KMS-11 (cell line): ENCODE measurements around the gene RHBDD2.
"Not testable (repeated sequence)": the region's sequence is repeated elsewhere in the genome, so short reads cannot be mapped to it uniquely, and the experiment has no call there.

Experiments used
- H2AFZ ChIP-seq: fragments of 200-600 bp; sonication (generic); 2 replicates; pipeline ENCODE4 v1.6.1; 2016; ENCODE audit warnings: antibody characterized with exemption, mixed run types, low read depth
- H3K27ac ChIP-seq: fragments of 200-600 bp; sonication (generic); 2 replicates; pipeline ENCODE4 v1.6.1; 2016; ENCODE audit warnings: mild to moderate bottlenecking, mixed run types
- H3K27me3 ChIP-seq: fragments of 200-600 bp; sonication (generic); 2 replicates; pipeline ENCODE4 v1.6.1; 2017; ENCODE audit warnings: mild to moderate bottlenecking, low read depth, mixed run types, moderate library complexity; ENCODE audit not compliant: insufficient read depth
- H3K36me3 ChIP-seq: fragments of 200-600 bp; sonication (generic); 2 replicates; pipeline ENCODE4 v1.6.1; 2017; ENCODE audit warnings: mild to moderate bottlenecking, mixed run types; ENCODE audit not compliant: insufficient read depth
- H3K4me1 ChIP-seq: fragments of 200-600 bp; sonication (generic); 2 replicates; pipeline ENCODE4 v1.6.1; 2016; ENCODE audit warnings: mild to moderate bottlenecking, low read depth, mixed run types; ENCODE audit not compliant: poor library complexity, severe bottlenecking
- H3K4me2 ChIP-seq: fragments of 200-600 bp; sonication (generic); 2 replicates; pipeline ENCODE4 v1.7.0; 2016; ENCODE audit warnings: mild to moderate bottlenecking, mixed run types
- H3K4me3 ChIP-seq: fragments of 200-600 bp; sonication (generic); IDR thresholded peaks from 2 replicates; pipeline ENCODE4 v1.6.1; 2017; ENCODE audit warnings: low read depth, low read length, mixed read lengths; ENCODE audit not compliant: insufficient read depth
- H3K79me2 ChIP-seq: fragments of 200-600 bp; sonication (generic); 2 replicates; pipeline ENCODE4 v1.6.1; 2016; ENCODE audit warnings: low read depth, mixed run types; ENCODE audit not compliant: insufficient read depth
- H3K9ac ChIP-seq: fragments of 200-600 bp; sonication (generic); 2 replicates; pipeline ENCODE4 v1.6.1; 2016; ENCODE audit warnings: mild to moderate bottlenecking, mixed run types
- H4K20me1 ChIP-seq: fragments of 200-600 bp; sonication (generic); 2 replicates; pipeline ENCODE4 v1.6.1; 2016; ENCODE audit warnings: mild to moderate bottlenecking, mixed run types; ENCODE audit not compliant: insufficient read depth
- TF ChIP-seq, protein P1 (sequence below): fragments of 200-600 bp; sonication (generic); conservative IDR thresholded peaks from 2 replicates; pipeline ENCODE4 v1.6.1; 2017; ENCODE audit warnings: low read depth, mild to moderate bottlenecking, antibody characterized with exemption, low read length, moderate library complexity, mixed read lengths

Gene RHBDD2

DNA sequence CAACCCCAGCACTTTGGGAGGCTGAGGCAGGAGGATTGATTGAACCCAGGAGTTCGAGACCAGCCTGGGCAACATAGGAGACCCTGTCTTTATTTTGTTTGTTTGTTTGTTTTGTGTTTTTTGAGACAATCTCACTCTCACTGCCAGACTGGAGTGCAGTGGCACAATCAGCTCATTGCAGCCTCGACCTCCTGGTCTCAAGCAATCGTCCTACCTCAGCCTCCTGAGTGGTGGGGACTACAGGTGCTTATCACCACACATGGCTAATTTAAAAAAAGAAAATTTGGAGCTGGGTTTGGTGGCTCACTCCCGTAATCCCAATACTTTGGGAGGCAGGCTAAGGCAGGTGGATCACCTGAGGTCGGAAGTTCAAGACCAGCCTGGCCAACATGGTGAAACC is 34.7 kb upstream of the RHBDD2 start:
- no peaks in the 10 kb centered on the region for H3K36me3 ChIP-seq
- no peaks in the 10 kb centered on the region for H3K27me3 ChIP-seq

DNA sequence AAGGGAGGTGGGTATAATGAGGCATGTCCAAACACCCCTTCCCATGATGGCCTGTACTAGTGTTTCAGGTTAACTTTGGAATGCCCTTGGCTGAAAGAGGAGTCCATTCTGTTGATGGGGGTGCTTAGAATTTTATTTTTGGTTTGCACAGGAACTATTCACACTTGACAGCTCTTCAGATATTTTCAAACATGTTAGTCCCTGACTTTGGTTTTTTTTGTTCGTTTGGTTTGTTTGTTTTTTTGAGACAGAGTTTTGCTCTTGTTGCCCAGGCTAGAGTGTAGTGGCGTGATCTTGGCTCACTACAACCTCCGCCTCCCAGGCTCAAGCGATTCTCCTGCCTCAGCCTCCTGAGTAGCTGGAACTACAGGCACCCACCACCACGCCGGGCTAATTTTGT is 33.7 kb upstream of the RHBDD2 start:
- not testable (repeated sequence) for H3K4me3 ChIP-seq

More for the DNA sequence above, 34.7 kb upstream of the RHBDD2 start:
- H3K27ac ChIP-seq: no peak overlapping the region
- TF ChIP-seq, protein P1, sequence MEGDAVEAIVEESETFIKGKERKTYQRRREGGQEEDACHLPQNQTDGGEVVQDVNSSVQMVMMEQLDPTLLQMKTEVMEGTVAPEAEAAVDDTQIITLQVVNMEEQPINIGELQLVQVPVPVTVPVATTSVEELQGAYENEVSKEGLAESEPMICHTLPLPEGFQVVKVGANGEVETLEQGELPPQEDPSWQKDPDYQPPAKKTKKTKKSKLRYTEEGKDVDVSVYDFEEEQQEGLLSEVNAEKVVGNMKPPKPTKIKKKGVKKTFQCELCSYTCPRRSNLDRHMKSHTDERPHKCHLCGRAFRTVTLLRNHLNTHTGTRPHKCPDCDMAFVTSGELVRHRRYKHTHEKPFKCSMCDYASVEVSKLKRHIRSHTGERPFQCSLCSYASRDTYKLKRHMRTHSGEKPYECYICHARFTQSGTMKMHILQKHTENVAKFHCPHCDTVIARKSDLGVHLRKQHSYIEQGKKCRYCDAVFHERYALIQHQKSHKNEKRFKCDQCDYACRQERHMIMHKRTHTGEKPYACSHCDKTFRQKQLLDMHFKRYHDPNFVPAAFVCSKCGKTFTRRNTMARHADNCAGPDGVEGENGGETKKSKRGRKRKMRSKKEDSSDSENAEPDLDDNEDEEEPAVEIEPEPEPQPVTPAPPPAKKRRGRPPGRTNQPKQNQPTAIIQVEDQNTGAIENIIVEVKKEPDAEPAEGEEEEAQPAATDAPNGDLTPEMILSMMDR: no peak
- H3K4me3 ChIP-seq: no peak overlapping the region
- no peak overlapping the region for H3K9ac ChIP-seq
- H2AFZ ChIP-seq: no peak overlapping the region
- H3K4me1 ChIP-seq: no peaks in the 10 kb centered on the region
- H3K4me2 ChIP-seq: no peak overlapping the region
- H3K79me2 ChIP-seq: no peaks in the 10 kb centered on the region
- H4K20me1 ChIP-seq: no peaks in the 10 kb centered on the region

DNA sequence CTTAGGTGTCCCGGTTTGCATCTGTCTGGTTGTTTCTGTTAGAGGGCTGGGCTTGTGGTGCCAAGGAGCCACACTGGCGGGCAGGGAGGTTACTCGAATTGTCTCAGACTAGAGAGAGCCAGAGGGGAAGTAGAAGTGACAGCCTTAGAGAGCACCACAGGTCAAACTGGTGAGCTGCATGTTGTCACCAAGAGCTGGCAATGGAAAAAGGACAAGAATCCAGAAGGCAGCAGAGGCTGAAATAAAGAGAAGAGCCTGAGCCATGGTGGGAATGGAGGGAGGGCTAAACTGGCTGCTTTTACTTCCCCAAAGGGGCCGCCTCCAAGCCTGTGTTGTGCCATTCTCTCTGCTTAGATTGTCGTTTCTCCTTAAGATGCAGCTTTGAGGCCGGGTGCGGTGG is 31.1 kb upstream of the RHBDD2 start:
- H2AFZ ChIP-seq: no peak overlapping the region
- TF ChIP-seq, protein P1: no peak
- H3K4me2 ChIP-seq: no peak overlapping the region
- H3K27ac ChIP-seq: no peak overlapping the region
- H3K4me3 ChIP-seq: no peak overlapping the region
- H3K79me2 ChIP-seq: no peaks in the 10 kb centered on the region
- H3K27me3 ChIP-seq: no peaks in the 10 kb centered on the region
- H3K36me3 ChIP-seq: no peaks in the 10 kb centered on the region
- no peaks in the 10 kb centered on the region for H4K20me1 ChIP-seq
- no peaks in the 10 kb centered on the region for H3K4me1 ChIP-seq
- H3K9ac ChIP-seq: no peak overlapping the region

More for the DNA sequence above, 33.7 kb upstream of the RHBDD2 start:
- H4K20me1 ChIP-seq, H3K4me1 ChIP-seq, H3K9ac ChIP-seq, H3K4me2 ChIP-seq, H3K79me2 ChIP-seq, H3K27me3 ChIP-seq, H3K27ac ChIP-seq, H2AFZ ChIP-seq, H3K36me3 ChIP-seq: not testable (repeated sequence)

DNA sequence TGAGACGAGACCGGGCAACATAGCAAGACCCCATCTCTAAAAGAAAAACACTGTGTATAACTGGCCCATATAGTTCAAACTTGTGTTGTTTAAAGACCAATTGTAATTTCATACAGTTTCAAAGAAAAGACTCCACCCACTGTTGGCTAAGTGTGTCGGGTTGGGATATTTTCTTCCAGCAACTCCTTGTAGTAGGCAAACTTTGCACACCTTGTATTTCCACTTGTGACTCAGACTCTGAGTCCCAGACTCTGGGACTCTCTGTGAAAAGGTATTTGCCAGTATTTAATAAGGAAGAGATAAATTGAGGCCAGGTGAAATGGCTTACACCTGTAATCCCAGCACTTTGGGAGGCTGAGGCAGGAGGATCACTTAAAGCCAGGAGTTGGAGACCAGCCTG is 29.3 kb upstream of the RHBDD2 start:
- no peak overlapping the region for H2AFZ ChIP-seq
- H3K36me3 ChIP-seq: no peaks in the 10 kb centered on the region
- H3K4me3 ChIP-seq: no peak overlapping the region
- H3K27me3 ChIP-seq: no peaks in the 10 kb centered on the region
- no peak overlapping the region for H3K27ac ChIP-seq
- no peaks in the 10 kb centered on the region for H4K20me1 ChIP-seq
- H3K79me2 ChIP-seq: no peaks in the 10 kb centered on the region
- no peak overlapping the region for H3K4me2 ChIP-seq
- TF ChIP-seq, protein P1: no peak
- no peak overlapping the region for H3K9ac ChIP-seq
- no peaks in the 10 kb centered on the region for H3K4me1 ChIP-seq

DNA sequence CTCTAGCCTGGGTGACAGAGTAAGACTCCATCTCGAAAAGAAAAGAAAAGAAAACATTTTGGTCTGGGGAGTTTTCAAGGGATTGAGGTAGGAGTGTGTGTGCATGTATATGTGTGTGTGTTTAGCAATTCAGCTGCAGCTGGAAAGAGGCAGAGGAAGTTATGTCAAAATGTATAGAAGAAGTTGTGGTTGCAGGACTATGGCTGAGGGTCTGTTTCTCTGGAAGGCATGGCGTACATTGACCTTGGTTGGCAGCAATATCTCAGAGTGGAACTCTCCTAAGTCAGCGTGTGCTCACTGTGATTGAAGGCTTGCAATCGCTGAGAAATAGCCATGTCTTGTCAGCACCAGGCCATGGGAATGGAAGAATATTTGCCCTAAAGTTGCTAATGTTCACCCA is 28.6 kb upstream of the RHBDD2 start:
- no peaks in the 10 kb centered on the region for H3K79me2 ChIP-seq
- no peaks in the 10 kb centered on the region for H4K20me1 ChIP-seq
- H3K36me3 ChIP-seq: no peaks in the 10 kb centered on the region
- no peaks in the 10 kb centered on the region for H3K27me3 ChIP-seq
- H3K4me3 ChIP-seq: no peak overlapping the region
- H3K27ac ChIP-seq: no peak overlapping the region
- no peaks in the 10 kb centered on the region for H3K4me1 ChIP-seq
- H3K9ac ChIP-seq: no peak overlapping the region
- no peak overlapping the region for H3K4me2 ChIP-seq
- no peak overlapping the region for H2AFZ ChIP-seq
- TF ChIP-seq, protein P1: no peak
